HepG2 (cell line): ENCODE results near the gene CAMK2G. TPM values are rescaled to one million over a fixed set of nuclear protein-coding genes. Genes with fewer than 3 reads are reported as not detected.

Experiments
- BRCA1 ChIP-seq: sonication (generic); formaldehyde crosslinking; IDR thresholded peaks from 2 replicates; pipeline ENCODE4 v1.4.0; 2020; ENCODE audit warnings: missing genetic modification reagents
- CEBPZ ChIP-seq: IDR thresholded peaks from 2 replicates; pipeline ENCODE4 v1.6.1; 2012; ENCODE audit warnings: low read length, improper control_type of control experiment
- MIER2 ChIP-seq: IDR thresholded peaks from 2 replicates; pipeline ENCODE4 v1.6.1; 2016; ENCODE audit warnings: missing biosample characterization, missing genetic modification reagents
- NRL ChIP-seq: sonication (generic); formaldehyde crosslinking; IDR thresholded peaks from 2 replicates; pipeline ENCODE4 v1.5.0; 2020; ENCODE audit warnings: missing genetic modification reagents, mild to moderate bottlenecking, moderate library complexity, borderline replicate concordance
- PITX1 ChIP-seq: sonication (generic); formaldehyde crosslinking; IDR thresholded peaks from 2 replicates; pipeline ENCODE4 v1.5.1; 2020; ENCODE audit warnings: mild to moderate bottlenecking, missing genetic modification reagents
- RBFOX2 ChIP-seq: fragments of 200-400 bp; formaldehyde crosslinking; IDR thresholded peaks from 2 replicates; pipeline ENCODE4 v1.6.1; 2017; ENCODE audit warnings: low read depth, mild to moderate bottlenecking, low read length
- SP140L ChIP-seq: sonication (generic); formaldehyde crosslinking; IDR thresholded peaks from 2 replicates; pipeline ENCODE4 v1.4.0; 2020; ENCODE audit warnings: missing genetic modification reagents, borderline replicate concordance
- TBX3 ChIP-seq: fragments of 450-650 bp; IDR thresholded peaks from 2 replicates; pipeline ENCODE4 v1.6.1; 2017; ENCODE audit warnings: antibody characterized with exemption, mild to moderate bottlenecking, inconsistent platforms, borderline replicate concordance
- TEAD2 ChIP-seq: sonication (generic); formaldehyde crosslinking; IDR thresholded peaks from 2 replicates; pipeline ENCODE4 v1.9.0; 2021; ENCODE audit warnings: missing genetic modification reagents
- TGIF2 ChIP-seq: IDR thresholded peaks from 2 replicates; pipeline ENCODE4 v1.6.1; 2016; ENCODE audit warnings: control low read depth, missing compliant biosample characterization
- ZBTB34 ChIP-seq: sonication (generic); formaldehyde crosslinking; IDR thresholded peaks from 2 replicates; pipeline ENCODE4 v1.8.0; 2022; ENCODE audit warnings: mild to moderate bottlenecking, missing genetic modification reagents
- ZIK1 ChIP-seq: sonication (generic); formaldehyde crosslinking; IDR thresholded peaks from 2 replicates; pipeline ENCODE4 v1.5.0; 2020; ENCODE audit warnings: mild to moderate bottlenecking, low read depth, missing genetic modification reagents, borderline replicate concordance
- ZNF235 ChIP-seq: sonication (generic); formaldehyde crosslinking; IDR thresholded peaks from 2 replicates; pipeline ENCODE4 v1.8.1; 2023; ENCODE audit warnings: mild to moderate bottlenecking, missing genetic modification reagents, borderline replicate concordance
- ZNF616 ChIP-seq: sonication (generic); formaldehyde crosslinking; IDR thresholded peaks from 2 replicates; pipeline ENCODE4 v1.5.0; 2020; ENCODE audit warnings: low read depth, mild to moderate bottlenecking, missing genetic modification reagents
- ZNF724P ChIP-seq: sonication (generic); formaldehyde crosslinking; IDR thresholded peaks from 2 replicates; pipeline ENCODE4 v1.8.0; 2022; ENCODE audit warnings: missing genetic modification reagents, borderline replicate concordance
- ZNF768 ChIP-seq: sonication (generic); formaldehyde crosslinking; IDR thresholded peaks from 2 replicates; pipeline ENCODE4 v1.4.0; 2020; ENCODE audit warnings: missing genetic modification reagents
- ZSCAN12 ChIP-seq: sonication (generic); formaldehyde crosslinking; IDR thresholded peaks from 2 replicates; pipeline ENCODE4 v1.9.0; 2021; ENCODE audit warnings: mild to moderate bottlenecking, missing genetic modification reagents
- ZSCAN21 ChIP-seq: sonication (generic); formaldehyde crosslinking; IDR thresholded peaks from 2 replicates; pipeline ENCODE4 v1.8.0; 2022; ENCODE audit warnings: mild to moderate bottlenecking, missing genetic modification reagents, moderate library complexity, borderline replicate concordance
- polyA plus RNA-seq, 8 experiments: library from polyadenylated mRNA; depleted of rRNA in 3 of 8; stranded (reverse) in 7 of 8; unstranded in 1 of 8; fragments of >200 nt; fragmentation: Illumina TruSeq in 4 of 8; extraction: Trizol in 4 of 8; gene quantifications; 2 replicates each; pipeline versions ENCODE4 v1.2.1 to v1.2.3, GENCODE V29; 2011 to 2016; ENCODE audit warnings: low read depth in 4 of 8, missing spikeins in 1 of 8, mixed read lengths in 1 of 8; ENCODE audit not compliant: insufficient read depth in 1 of 8
- total RNA-seq, 5 experiments: library from RNA; depleted of rRNA; stranded (reverse); fragments of >200 nt; fragmentation: Illumina TruSeq; extraction: Trizol; gene quantifications; 2 replicates each; pipeline ENCODE4 v1.2.3, GENCODE V29; 2016; ENCODE audit warnings: low read depth in 1 of 5
- TF ChIP-seq, protein P1 (sequence below): sonication (generic); formaldehyde crosslinking; IDR thresholded peaks from 2 replicates; pipeline ENCODE4 v1.8.0; 2022; ENCODE audit warnings: low read depth, missing genetic modification reagents
- TF ChIP-seq, protein P2 (sequence below): sonication (generic); formaldehyde crosslinking; IDR thresholded peaks from 2 replicates; pipeline ENCODE4 v1.4.0; 2020; ENCODE audit warnings: mild to moderate bottlenecking, low read depth, missing genetic modification reagents

The CAMK2G gene
- total and polyA plus RNA-seq, 2 of the 13 experiments (the other 11 are each of a cell fraction or from before 2014, with no cell fraction given) = 15.9 to 18.8 TPM

- TF ChIP-seq, protein P1, sequence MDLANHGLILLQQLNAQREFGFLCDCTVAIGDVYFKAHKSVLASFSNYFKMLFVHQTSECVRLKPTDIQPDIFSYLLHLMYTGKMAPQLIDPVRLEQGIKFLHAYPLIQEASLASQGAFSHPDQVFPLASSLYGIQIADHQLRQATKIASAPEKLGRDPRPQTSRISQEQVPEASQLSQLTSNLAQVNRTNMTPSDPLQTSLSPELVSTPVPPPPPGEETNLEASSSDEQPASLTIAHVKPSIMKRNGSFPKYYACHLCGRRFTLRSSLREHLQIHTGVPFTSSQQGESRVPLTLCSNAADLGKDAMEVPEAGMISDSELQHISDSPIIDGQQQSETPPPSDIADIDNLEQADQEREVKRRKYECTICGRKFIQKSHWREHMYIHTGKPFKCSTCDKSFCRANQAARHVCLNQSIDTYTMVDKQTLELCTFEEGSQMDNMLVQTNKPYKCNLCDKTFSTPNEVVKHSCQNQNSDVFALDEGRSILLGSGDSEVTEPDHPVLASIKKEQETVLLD (CRISPR knock-in tag) = peak; percentile 55; the same call in 1 of the 2 replicates
- no peak for TF ChIP-seq MIER2 (CRISPR knock-in tag)
- TF ChIP-seq RBFOX2 = peak; percentile 79
- no peak for TF ChIP-seq ZSCAN12 (CRISPR knock-in tag)
- TF ChIP-seq ZNF235 (CRISPR knock-in tag) = no peak
- no peak for TF ChIP-seq TBX3
- TF ChIP-seq NRL (CRISPR knock-in tag) = no peak; the same call in 1 of the 2 replicates
- no peak for TF ChIP-seq ZIK1 (CRISPR knock-in tag)
- TF ChIP-seq ZNF768 (CRISPR knock-in tag) = peak; percentile 18; the same call in 1 of the 2 replicates
- TF ChIP-seq BRCA1 (CRISPR knock-in tag) = no peak
- no peak for TF ChIP-seq SP140L (CRISPR knock-in tag)
- TF ChIP-seq TGIF2 (CRISPR knock-in tag) = no peak; the same call in 1 of the 2 replicates
- no peak for TF ChIP-seq ZBTB34
- TF ChIP-seq ZNF724P (CRISPR knock-in tag) = 0 out of 2 replicates have a peak, but pooled peaks have one; percentile 69
- TF ChIP-seq, protein P2, sequence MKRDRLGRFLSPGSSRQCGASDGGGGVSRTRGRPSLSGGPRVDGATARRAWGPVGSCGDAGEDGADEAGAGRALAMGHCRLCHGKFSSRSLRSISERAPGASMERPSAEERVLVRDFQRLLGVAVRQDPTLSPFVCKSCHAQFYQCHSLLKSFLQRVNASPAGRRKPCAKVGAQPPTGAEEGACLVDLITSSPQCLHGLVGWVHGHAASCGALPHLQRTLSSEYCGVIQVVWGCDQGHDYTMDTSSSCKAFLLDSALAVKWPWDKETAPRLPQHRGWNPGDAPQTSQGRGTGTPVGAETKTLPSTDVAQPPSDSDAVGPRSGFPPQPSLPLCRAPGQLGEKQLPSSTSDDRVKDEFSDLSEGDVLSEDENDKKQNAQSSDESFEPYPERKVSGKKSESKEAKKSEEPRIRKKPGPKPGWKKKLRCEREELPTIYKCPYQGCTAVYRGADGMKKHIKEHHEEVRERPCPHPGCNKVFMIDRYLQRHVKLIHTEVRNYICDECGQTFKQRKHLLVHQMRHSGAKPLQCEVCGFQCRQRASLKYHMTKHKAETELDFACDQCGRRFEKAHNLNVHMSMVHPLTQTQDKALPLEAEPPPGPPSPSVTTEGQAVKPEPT (CRISPR knock-in tag) = peak; percentile 66; the same call in 1 of the 2 replicates
- TF ChIP-seq CEBPZ = no peak
- TF ChIP-seq ZNF616 = no peak
- TF ChIP-seq ZSCAN21 (CRISPR knock-in tag) = peak; percentile 49; the same call in 1 of the 2 replicates
- no peak for TF ChIP-seq PITX1
- no peak for TF ChIP-seq TEAD2 (CRISPR knock-in tag)
These were observed at the start of gene CAMK2G (continued) for GRCh38 chr10:73874267-73875138.
